Testis (tissue), 2 donors: ENCODE data around the gene PANX1.

Source experiments
- POLR2A ChIP-seq: fragments of 450-650 bp; IDR thresholded peaks from one replicate; pipeline ENCODE4 v1.6.1; 2017; ENCODE audit warnings: antibody characterized with exemption, mild to moderate bottlenecking, moderate library complexity
- TF ChIP-seq, protein P1 (sequence below), 3 experiments: fragments of 450-650 bp in 2 of 3; fragments of 200-600 bp in 1 of 3; sonication (generic) in 1 of 3; IDR thresholded peaks; one replicate each; pipeline ENCODE4 v1.5.1; 2016 to 2019; ENCODE audit warnings: antibody characterized with exemption in 3 of 3, mild to moderate bottlenecking in 2 of 3, moderate library complexity in 1 of 3

- no peak for TF ChIP-seq POLR2A
- TF ChIP-seq, protein P1, sequence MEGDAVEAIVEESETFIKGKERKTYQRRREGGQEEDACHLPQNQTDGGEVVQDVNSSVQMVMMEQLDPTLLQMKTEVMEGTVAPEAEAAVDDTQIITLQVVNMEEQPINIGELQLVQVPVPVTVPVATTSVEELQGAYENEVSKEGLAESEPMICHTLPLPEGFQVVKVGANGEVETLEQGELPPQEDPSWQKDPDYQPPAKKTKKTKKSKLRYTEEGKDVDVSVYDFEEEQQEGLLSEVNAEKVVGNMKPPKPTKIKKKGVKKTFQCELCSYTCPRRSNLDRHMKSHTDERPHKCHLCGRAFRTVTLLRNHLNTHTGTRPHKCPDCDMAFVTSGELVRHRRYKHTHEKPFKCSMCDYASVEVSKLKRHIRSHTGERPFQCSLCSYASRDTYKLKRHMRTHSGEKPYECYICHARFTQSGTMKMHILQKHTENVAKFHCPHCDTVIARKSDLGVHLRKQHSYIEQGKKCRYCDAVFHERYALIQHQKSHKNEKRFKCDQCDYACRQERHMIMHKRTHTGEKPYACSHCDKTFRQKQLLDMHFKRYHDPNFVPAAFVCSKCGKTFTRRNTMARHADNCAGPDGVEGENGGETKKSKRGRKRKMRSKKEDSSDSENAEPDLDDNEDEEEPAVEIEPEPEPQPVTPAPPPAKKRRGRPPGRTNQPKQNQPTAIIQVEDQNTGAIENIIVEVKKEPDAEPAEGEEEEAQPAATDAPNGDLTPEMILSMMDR (IDR thresholded peaks at IDR 0.05), result no peak
Observed at GRCh38 chr11:94145431-94145830, 16.8 kb downstream of the PANX1 start.
